GM12864 (cell line): ENCODE measurements around the gene S1PR3.

Experiments
- DNase-seq: peaks from one replicate; pipeline ENCODE4 v3.0.0-alpha.2; 2011; ENCODE audit warnings: low read depth
- H3K4me3 ChIP-seq: 2 replicates; pipeline ENCODE4 v1.5.1; 2011; ENCODE audit warnings: mild to moderate bottlenecking, low read depth, low read length, control low read depth
- CTCF ChIP-seq: IDR thresholded peaks from 2 replicates; pipeline ENCODE4 v1.5.1; 2011; ENCODE audit warnings: low read depth, mild to moderate bottlenecking, moderate library complexity, low read length, control low read depth, inconsistent platforms; ENCODE audit errors: missing control alignments

Gene S1PR3

GRCh38 chr9:88969646-88970373 lies 21.5 kb upstream of the S1PR3 start:
- no peak for TF ChIP-seq CTCF
- no peak for DNase-seq
- no peak overlapping the region for H3K4me3 ChIP-seq

GRCh38 chr9:88971131-88971960 lies 19.9 kb upstream of the S1PR3 start:
- no peak for DNase-seq
- no peak for TF ChIP-seq CTCF
- no peak overlapping the region for H3K4me3 ChIP-seq

GRCh38 chr9:88972401-88972800 lies 18.9 kb upstream of the S1PR3 start:
- DNase-seq, result no peak
- no peak for TF ChIP-seq CTCF
- no peak overlapping the region for H3K4me3 ChIP-seq

GRCh38 chr9:88973281-88974045 lies 17.8 kb upstream of the S1PR3 start:
- TF ChIP-seq CTCF, result no peak
- H3K4me3 ChIP-seq, result no peak overlapping the region
- DNase-seq, result no peak

GRCh38 chr9:88974641-88975040 lies 16.6 kb upstream of the S1PR3 start:
- no peak overlapping the region for H3K4me3 ChIP-seq
- no peak for TF ChIP-seq CTCF
- DNase-seq, result no peak

- no peak for DNase-seq
- no peak overlapping the region for H3K4me3 ChIP-seq
- no peak for TF ChIP-seq CTCF
Observed at GRCh38 chr9:88975966-88976889, 15.0 kb upstream of the S1PR3 start.
